ENCODE results near the gene UBE2L3. TPM values are rescaled to one million over a fixed set of nuclear protein-coding genes. Genes with fewer than 3 reads are reported as not detected.
"Not testable (repeated sequence)": the region's sequence is repeated elsewhere in the genome, so short reads cannot be mapped to it uniquely, and the experiment has no call there.

The UBE2L3 gene
- polyA plus RNA-seq, 6 donors from 2014 or later: 84.4 to 106 (median 95.3) TPM

DNA sequence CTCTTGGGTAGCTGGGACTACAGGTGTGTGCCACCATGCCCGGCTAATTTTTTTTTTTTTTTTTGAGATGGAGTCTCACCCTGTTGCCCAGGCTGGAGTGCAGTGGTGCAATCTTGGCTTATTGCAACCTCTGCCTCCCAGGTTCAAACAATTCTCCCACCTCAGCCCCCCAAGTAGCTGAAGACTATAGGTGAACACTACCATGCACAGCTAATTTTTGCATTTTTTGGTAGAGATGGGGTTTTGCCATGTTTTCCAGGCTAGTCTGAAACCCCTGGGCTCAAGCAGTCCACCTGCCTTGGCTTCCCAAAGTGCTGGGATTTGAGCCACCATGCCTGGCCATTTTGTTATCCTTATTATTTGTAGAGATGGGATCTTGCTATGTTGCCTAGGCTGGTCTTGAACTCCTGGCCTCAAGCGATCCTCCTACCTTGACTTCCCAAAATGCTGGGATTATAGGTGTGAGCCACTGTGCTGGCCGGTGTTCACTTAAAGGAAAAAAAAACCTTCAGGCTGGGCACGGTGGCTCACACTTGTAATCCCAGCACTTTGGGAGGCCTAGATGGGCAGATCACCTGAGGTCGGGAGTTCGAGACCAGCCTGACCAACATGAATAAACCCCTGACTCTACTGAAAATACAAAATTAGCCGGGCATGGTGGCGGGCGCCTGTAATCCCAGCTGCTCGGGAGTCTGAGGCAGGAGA is 13.6 kb downstream of the UBE2L3 start:
- H3K27me3 Mint-ChIP-seq; ATAC-seq (ENCODE audit: low read depth in 2 of 2); H3K9me3 Mint-ChIP-seq; H3K36me3 Mint-ChIP-seq; DNase-seq: not testable (repeated sequence)
- H3K4me3 Mint-ChIP-seq: peak overlapping the region in 1 of 8 donors; percentile 44
- H3K4me1 Mint-ChIP-seq: peaks cover 39 to 70% (median 47%) of the 10 kb centered on the region in 3 donors
- peak overlapping the region in 1 of 6 donors; percentile 74 for H3K27ac Mint-ChIP-seq

DNA sequence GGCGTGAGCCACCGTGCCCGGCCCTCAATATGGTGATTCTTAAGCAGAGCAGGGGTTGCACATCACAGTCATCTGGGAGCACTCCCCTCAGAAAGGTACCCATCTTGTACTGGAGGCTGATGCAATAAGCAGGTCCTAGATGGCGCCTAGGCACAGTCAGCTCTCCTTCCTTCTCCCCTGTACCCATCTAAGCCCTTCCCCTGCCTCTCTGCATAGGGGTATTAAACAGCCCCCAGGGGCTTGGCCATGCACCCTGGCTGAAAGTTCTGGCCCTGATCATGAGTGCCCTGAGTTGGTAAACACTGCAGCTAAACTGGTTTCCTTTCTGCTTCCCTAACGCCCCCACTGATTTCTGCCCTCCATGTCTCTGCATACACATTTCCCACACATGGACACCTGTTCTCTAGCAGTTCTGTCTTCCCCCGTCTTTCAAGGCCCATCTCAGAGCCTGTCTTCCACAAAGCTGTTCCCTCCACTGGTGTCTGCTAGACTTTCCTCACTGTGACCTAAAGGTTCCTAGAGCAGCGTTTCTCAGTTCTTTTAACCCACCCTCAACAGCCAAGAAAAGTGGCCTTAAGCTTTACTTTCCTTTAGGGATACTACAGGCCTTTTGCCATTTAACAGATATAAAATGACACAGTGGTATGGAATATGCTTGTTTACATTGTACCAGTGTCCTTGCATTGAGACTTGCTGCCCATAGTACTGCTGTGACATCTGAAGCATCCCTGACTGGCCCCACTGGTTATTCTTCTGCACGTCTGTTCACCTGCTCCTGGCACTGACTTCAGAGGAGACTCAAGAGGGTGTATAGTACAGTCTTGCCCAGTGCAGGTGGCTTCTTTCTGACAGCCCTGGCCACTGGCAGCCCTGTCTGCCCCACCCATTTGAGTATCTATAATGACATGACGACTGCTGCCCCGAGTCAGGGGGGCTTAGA is 15.6 kb downstream of the UBE2L3 start:
- Mint-ChIP-seq H3K27me3 (no peaks in the 10 kb centered on the region), H3K4me1 (peaks cover 36 to 71% (median 42%) of the 10 kb centered on the region in 3 donors), H3K4me3 (no peak overlapping the region), H3K36me3 (no peaks in the 10 kb centered on the region), H3K27ac (peak overlapping the region in 5 of 6 donors; percentile 14 to 97 (median 86)), H3K9me3 (no peaks in the 10 kb centered on the region)
- no peak for ATAC-seq (ENCODE audit: low read depth in 2 of 2)
- no peak for DNase-seq

DNA sequence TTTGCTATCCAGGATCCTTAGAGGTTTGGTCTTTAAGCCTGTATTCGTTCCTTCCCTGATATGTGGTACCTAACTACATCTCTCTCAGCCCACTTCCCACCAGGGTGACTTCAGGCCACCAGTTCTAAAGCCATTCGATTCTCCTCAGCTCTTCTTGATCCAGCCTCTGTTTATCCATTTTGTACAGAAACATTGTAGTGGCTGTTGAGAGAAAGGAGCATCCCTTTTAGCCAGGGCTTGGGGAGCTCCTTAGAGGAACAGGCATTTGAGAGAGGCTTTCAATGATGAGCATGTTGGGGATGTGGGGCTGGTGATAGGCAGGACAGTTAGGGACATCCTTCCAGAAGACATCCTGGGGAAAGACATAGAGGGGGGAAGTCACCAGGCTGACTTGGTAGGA is 17.9 kb downstream of the UBE2L3 start:
- H3K36me3 Mint-ChIP-seq: no peaks in the 10 kb centered on the region
- no peaks in the 10 kb centered on the region for H3K27me3 Mint-ChIP-seq
- no peak for ATAC-seq (ENCODE audit: low read depth in 2 of 2)
- DNase-seq: no peak
- peak overlapping the region in 3 of 6 donors; percentile 68 to 91 (median 78) for H3K27ac Mint-ChIP-seq
- peaks cover 36 to 74% (median 51%) of the 10 kb centered on the region in 3 donors for H3K4me1 Mint-ChIP-seq
- peak overlapping the region in 1 of 8 donors; percentile 1 for H3K4me3 Mint-ChIP-seq
- H3K9me3 Mint-ChIP-seq: no peaks in the 10 kb centered on the region

GRCh38 chr22:21587803-21588611 is 20.5 kb downstream of the UBE2L3 start:
- DNase-seq (peak; percentile 53), ATAC-seq (ENCODE audit: low read depth in 2 of 2) (peak; percentile 85 to 86)
- Mint-ChIP-seq H3K9me3 (no peaks in the 10 kb centered on the region), H3K27ac (peak overlapping the region in 5 of 6 donors; percentile 73 to 91 (median 88)), H3K4me1 (peaks cover 48 to 81% (median 61%) of the 10 kb centered on the region in 3 donors), H3K27me3 (no peaks in the 10 kb centered on the region), H3K36me3 (peaks cover 0 to under 1% of the 10 kb centered on the region in 2 donors), H3K4me3 (peak overlapping the region in 7 of 8 donors; percentile 58 to 83 (median 76))

- peaks cover 56 to 87% (median 68%) of the 10 kb centered on the region in 3 donors for H3K4me1 Mint-ChIP-seq
- H3K4me3 Mint-ChIP-seq: peak overlapping the region in 5 of 8 donors; percentile 37 to 73 (median 42)
- peak overlapping the region in 4 of 6 donors; percentile 52 to 95 (median 79) for H3K27ac Mint-ChIP-seq
- peaks cover 11 to 14% of the 10 kb centered on the region in 2 donors for H3K36me3 Mint-ChIP-seq
- ATAC-seq (ENCODE audit: low read depth in 2 of 2) (no peak), DNase-seq (no peak)
- no peaks in the 10 kb centered on the region for H3K9me3 Mint-ChIP-seq
- H3K27me3 Mint-ChIP-seq: no peaks in the 10 kb centered on the region
Observed at GRCh38 chr22:21589396-21589795, 21.9 kb downstream of the UBE2L3 start.

DNA sequence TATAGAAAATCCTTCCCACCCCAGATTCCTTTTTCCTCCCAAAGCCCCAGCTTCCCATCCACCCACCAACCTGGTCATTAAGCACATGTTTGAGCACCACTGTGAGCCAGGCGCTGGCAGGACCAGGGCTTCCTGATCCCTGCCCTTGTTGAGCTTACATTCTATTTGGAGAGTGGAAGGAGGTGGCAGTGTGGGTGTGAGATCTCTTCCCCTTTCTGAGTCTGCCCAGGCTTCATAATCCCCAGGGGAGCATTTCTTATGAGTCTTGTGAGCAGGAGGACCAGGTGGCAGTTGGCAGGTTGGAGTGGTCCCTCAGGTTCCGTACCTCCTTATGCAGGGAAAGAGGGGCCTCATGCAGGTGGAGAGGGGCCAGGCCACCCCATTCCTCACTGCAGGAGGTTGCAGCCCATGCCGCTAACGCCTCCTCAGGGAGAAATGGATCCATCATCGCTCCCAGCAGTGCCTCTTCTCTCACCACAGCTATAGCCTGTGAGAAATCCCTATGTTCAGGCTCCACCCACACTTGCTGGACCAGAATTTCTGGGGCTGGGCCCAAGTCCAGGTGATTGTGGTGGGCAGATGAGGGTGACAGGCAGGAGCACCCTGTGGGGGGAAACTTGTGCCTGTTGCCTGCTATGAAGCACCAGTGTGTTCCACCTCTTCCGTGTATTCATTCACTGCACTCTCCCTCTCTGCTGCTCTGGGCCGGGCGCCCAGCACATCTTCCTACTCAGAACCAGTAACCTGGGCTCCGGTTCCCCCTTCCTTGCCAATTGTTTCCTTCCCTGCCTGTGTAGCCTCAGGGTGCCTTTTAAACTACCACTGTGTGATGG is 23.5 kb downstream of the UBE2L3 start:
- Mint-ChIP-seq H3K36me3 (peaks cover 24 to 30% of the 10 kb centered on the region in 2 donors), H3K9me3 (no peaks in the 10 kb centered on the region), H3K27me3 (no peaks in the 10 kb centered on the region), H3K27ac (peak overlapping the region; percentile 11 to 89 (median 84)), H3K4me3 (peak overlapping the region in 7 of 8 donors; percentile 20 to 65 (median 39)), H3K4me1 (peaks cover 58 to 89% (median 78%) of the 10 kb centered on the region in 3 donors)
- ATAC-seq (ENCODE audit: low read depth in 2 of 2) (peak; percentile 46 to 50), DNase-seq (peak; percentile 47)

DNA sequence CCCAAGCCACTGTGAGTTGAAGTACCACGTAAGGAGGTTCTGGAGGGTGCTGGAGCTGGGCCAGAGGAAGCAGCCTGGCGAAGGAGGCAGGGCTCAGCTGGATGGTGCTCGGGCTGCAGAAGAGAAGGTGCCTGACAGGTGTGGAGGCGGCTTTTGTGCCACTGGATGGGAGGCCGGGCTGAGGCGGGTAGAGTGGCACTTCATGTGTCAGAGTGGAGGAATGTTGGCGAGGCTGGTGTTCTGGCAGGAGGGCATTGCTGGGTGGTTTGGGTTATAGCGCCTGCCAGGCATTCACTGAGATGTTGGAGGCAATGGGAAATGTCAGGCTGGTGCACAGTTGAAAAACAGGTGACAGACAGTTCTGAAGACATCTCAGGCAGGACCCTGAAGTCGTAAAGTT is 24.2 kb downstream of the UBE2L3 start:
- H3K9me3 Mint-ChIP-seq: no peaks in the 10 kb centered on the region
- DNase-seq (no peak), ATAC-seq (ENCODE audit: low read depth in 2 of 2) (no peak)
- H3K36me3 Mint-ChIP-seq: peaks cover 24 to 30% of the 10 kb centered on the region in 2 donors
- H3K27ac Mint-ChIP-seq: peak overlapping the region in 4 of 6 donors; percentile 13 to 87 (median 50)
- no peaks in the 10 kb centered on the region for H3K27me3 Mint-ChIP-seq
- peaks cover 58 to 83% (median 79%) of the 10 kb centered on the region in 3 donors for H3K4me1 Mint-ChIP-seq
- H3K4me3 Mint-ChIP-seq: peak overlapping the region in 4 of 8 donors; percentile 16 to 70 (median 48)

- DNase-seq (no peak), ATAC-seq (ENCODE audit: low read depth in 2 of 2) (no peak)
- Mint-ChIP-seq H3K36me3 (peaks cover 24 to 30% of the 10 kb centered on the region in 2 donors), H3K27ac (peak overlapping the region in 2 of 6 donors; percentile 29 to 49), H3K4me3 (peak overlapping the region in 1 of 8 donors; percentile 21), H3K27me3 (no peaks in the 10 kb centered on the region), H3K9me3 (no peaks in the 10 kb centered on the region), H3K4me1 (peaks cover 56 to 77% (median 76%) of the 10 kb centered on the region in 3 donors)
Observed at GRCh38 chr22:21592422-21592821, 24.9 kb downstream of the UBE2L3 start.

DNA sequence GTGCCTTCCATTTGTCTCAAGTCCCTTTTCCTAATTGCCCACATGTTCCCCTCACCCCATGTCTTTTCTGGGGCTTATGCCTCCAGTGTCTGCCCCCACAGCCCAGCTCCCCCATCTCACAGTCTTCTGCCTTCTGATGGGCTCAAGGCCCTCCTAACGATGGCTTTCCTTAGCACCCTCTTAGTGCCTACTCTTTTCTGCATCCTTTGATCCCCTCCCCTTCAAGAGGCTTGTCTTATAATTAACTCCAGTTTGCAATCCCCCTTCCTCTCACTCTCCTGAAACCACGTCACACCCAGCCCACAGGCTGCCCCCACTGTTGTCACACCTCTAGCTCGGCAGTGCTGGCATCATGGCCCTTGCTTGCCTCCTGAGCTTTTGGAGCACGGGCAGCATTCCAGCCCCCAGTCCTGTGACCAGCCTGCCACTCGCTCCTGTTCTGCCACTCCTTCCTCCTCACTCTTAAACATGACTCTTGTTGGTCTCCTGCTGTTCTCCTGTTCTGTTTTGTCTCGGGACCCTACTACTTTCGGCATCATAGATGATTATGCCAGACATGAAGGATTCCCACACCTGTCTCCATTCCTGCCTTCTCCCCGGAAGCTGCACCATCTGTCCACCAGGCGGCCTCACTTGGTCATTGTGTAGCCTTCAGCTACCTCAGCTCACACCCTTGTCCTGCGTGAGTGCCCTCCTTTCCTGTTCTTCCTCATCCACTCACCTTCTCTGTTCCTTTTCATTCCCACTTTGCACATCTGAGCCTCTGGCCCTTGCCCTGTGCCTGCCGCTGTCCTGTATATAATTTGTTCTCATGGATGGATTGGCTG is 26.1 kb downstream of the UBE2L3 start:
- no peak for ATAC-seq (ENCODE audit: low read depth in 2 of 2)
- Mint-ChIP-seq H3K9me3 (no peaks in the 10 kb centered on the region), H3K4me3 (peak overlapping the region in 2 of 8 donors; percentile 37 to 60), H3K27me3 (no peaks in the 10 kb centered on the region), H3K36me3 (peaks cover 28 to 30% of the 10 kb centered on the region in 2 donors), H3K27ac (peak overlapping the region; percentile 24 to 89 (median 36)), H3K4me1 (peaks cover 51 to 71% (median 69%) of the 10 kb centered on the region in 3 donors)
- no peak for DNase-seq

- no peak for DNase-seq
- Mint-ChIP-seq H3K4me3 (no peak overlapping the region), H3K4me1 (peaks cover 56 to 72% (median 67%) of the 10 kb centered on the region in 3 donors), H3K9me3 (no peaks in the 10 kb centered on the region), H3K27ac (peak overlapping the region in 3 of 6 donors; percentile 20 to 82 (median 72)), H3K27me3 (no peaks in the 10 kb centered on the region), H3K36me3 (peaks cover 28 to 37% of the 10 kb centered on the region in 2 donors)
- ATAC-seq (ENCODE audit: low read depth in 2 of 2): no peak
Observed at GRCh38 chr22:21594865-21595452, 27.4 kb downstream of the UBE2L3 start.
